ENCODE measurements around the gene NHLRC4. TPM values are rescaled to one million over a fixed set of nuclear protein-coding genes. Genes with fewer than 3 reads are reported as not detected.

Gene NHLRC4
- total and polyA plus RNA-seq, 2 of the 13 experiments (the other 11 are each of a cell fraction or from before 2014, with no cell fraction given), result 0.40 to 0.59 TPM

GRCh38 chr16:530111-530817 is 36.5 kb upstream of the NHLRC4 start (continued):
- no peak for TF ChIP-seq PPARG (CRISPR knock-in tag; conservative IDR thresholded peaks at IDR 0.05)
- TF ChIP-seq PRDM10 (CRISPR knock-in tag; IDR thresholded peaks at IDR 0.05; ENCODE audit: low read depth), result no peak
- no peak for TF ChIP-seq ZNF274 (CRISPR knock-in tag; IDR thresholded peaks at IDR 0.05)
- TF ChIP-seq ZBTB38 (CRISPR knock-in tag; IDR thresholded peaks at IDR 0.05), result peak; percentile 67; the same call in 1 of the 2 replicates
- TF ChIP-seq PRDM15 (CRISPR knock-in tag; IDR thresholded peaks at IDR 0.05), result no peak
- no peak for TF ChIP-seq CHD4 (IDR thresholded peaks at IDR 0.05; ENCODE audit: borderline replicate concordance, low read length)
- peak; percentile 78 for TF ChIP-seq AGO2 (optimal IDR thresholded peaks at IDR 0.05; ENCODE audit: low read depth, low read length)
- no peak for TF ChIP-seq DNMT1 (CRISPR knock-in tag; IDR thresholded peaks at IDR 0.05)
- no peak for TF ChIP-seq PLRG1 (conservative IDR thresholded peaks at IDR 0.05)
- TF ChIP-seq SNAI1 (CRISPR knock-in tag; IDR thresholded peaks at IDR 0.05; ENCODE audit: borderline replicate concordance), result no peak
